Lung (tissue), 12 donors: ENCODE data around the gene NAPSA. TPM values are rescaled to one million over a fixed set of nuclear protein-coding genes. Genes with fewer than 3 reads are reported as not detected.

ENCODE experiments used
- ATAC-seq: fragments of 200-7000 bp; cut with Tn5 transposase; one replicate; pipeline ENCODE4 v1.9.1; 2020; ENCODE audit warnings: moderate number of reproducible peaks; ENCODE audit not compliant: insufficient read depth, low FRiP score
- DNase-seq, 3 donors: peaks; one replicate each; pipeline ENCODE4 v3.0.0-alpha.2; 2013 to 2017
- H3K27ac ChIP-seq, 2 donors: one replicate each; pipeline ENCODE4 v1.5.1; 2013; ENCODE audit warnings: mild to moderate bottlenecking in 2 of 2, moderate library complexity in 2 of 2, control low read depth in 1 of 2, inconsistent platforms in 1 of 2, low read depth in 1 of 2, low read length in 1 of 2
- H3K27me3 ChIP-seq, 3 donors: one replicate each; pipeline ENCODE4 v1.5.1; 2013; ENCODE audit warnings: low read length in 2 of 3; ENCODE audit not compliant: control insufficient read depth in 3 of 3, insufficient read depth in 3 of 3
- H3K36me3 ChIP-seq, 4 donors: one replicate each; pipeline ENCODE4 v1.5.1; 2013; ENCODE audit warnings: low read length in 4 of 4, mild to moderate bottlenecking in 1 of 4, moderate library complexity in 1 of 4; ENCODE audit not compliant: control insufficient read depth in 4 of 4, insufficient read depth in 4 of 4
- H3K4me1 ChIP-seq, 5 donors: one replicate each; pipeline ENCODE4 v1.5.1; 2013; ENCODE audit warnings: low read length in 5 of 5, mild to moderate bottlenecking in 2 of 5, moderate library complexity in 1 of 5; ENCODE audit not compliant: control insufficient read depth in 5 of 5, insufficient read depth in 5 of 5
- H3K4me3 ChIP-seq: one replicate; pipeline ENCODE4 v1.5.1; 2013; ENCODE audit warnings: mild to moderate bottlenecking, control low read depth, moderate library complexity
- H3K9ac ChIP-seq, 2 donors: one replicate each; pipeline ENCODE4 v1.5.1; 2013; ENCODE audit warnings: low read length in 2 of 2, control low read depth in 1 of 2; ENCODE audit not compliant: insufficient read depth in 1 of 2
- H3K9me3 ChIP-seq, 4 donors: one replicate each; pipeline ENCODE4 v1.5.1; 2013; ENCODE audit warnings: low read length in 3 of 4, mild to moderate bottlenecking in 1 of 4, moderate library complexity in 1 of 4; ENCODE audit not compliant: control insufficient read depth in 4 of 4, insufficient read depth in 3 of 4
- WGBS, 2 donors: extraction: QIAGEN DNeasy Blood & Tissue Kit; methylation state at CpG; one replicate each; pipeline ENCODE4 v1.1.7; 2013; 5-methylcytosine and 5-hydroxymethylcytosine counted together
- polyA plus RNA-seq, 2 donors: library from polyadenylated mRNA; stranded (reverse); fragments of 200-250 nt; gene quantifications; one replicate each; pipeline ENCODE4 v1.2.1, GENCODE V29; 2013
- total RNA-seq, 2 donors: library from RNA; depleted of rRNA in 1 of 2; stranded (reverse); fragments of >200 nt in 1 of 2; gene quantifications; one replicate each; pipeline ENCODE4 v1.2.1, GENCODE V29; 2014 to 2021
- TF ChIP-seq, protein P1 (sequence below): IDR thresholded peaks from 2 replicates; pipeline ENCODE4 v1.5.1; 2012; ENCODE audit warnings: mild to moderate bottlenecking; ENCODE audit errors: control extremely low read depth, extremely low read depth
- donor health status: control.
- donor health status: control.
- donor health status: Bipolar disorder and iron deficiency.
- donor health status: healthy.
- donor health status: DM: yes; HTN: yes; CAD: no.

The NAPSA gene
- total and polyA plus RNA-seq, 4 donors, result 655 to 2,584 (median 1,433) TPM

DNA sequence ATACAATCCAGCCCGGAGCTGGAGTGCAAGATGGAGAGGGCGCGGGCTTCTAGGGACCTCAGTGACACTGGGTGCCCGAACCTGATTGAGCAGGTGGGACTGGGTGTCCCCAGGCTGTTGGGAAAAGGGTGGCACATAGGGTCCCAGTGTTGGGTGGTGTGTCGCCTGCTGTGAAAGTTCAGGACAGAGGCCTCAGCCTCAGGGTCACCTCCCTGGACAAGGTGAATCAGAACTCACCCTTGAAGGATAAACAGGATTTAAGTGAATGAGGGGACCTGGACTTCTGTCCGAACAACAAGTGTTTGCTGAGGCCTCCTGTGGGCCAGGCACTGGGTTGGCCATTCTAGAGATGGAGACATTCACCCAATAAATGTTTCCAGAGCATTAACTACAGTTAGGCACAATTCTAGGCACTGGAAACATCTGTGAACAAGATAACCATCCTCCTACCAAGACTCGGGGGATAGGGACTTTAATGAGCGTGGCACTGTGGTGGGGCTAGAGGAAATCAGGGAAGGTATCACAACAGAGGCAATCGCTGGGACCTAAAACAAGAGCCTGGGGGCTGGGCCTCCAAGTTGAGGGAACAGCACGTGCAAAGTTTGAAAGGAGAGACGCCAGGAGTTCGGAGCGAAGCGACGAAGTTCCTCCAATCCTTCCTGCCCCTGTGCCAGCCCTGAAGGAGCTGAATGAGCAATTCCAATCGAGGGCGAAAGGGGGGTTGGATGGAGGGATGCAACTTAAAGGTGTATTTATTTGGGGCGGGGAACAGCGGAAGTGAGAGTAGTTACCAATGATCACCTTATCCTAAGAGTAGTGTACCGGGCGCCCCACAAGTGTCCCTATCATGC lies 17.8 kb upstream of the NAPSA start:
- peak in 1 of 3 donors; percentile 31 for DNase-seq
- Histone ChIP-seq H3K36me3 (peaks cover 10 to 47% (median 17%) of the 10 kb centered on the region in 4 donors), H3K9ac (no peak overlapping the region), H3K27ac (peak overlapping the region; percentile 67 to 84), H3K9me3 (no peaks in the 10 kb centered on the region), H3K4me1 (peaks cover 3 to 34% (median 9%) of the 10 kb centered on the region in 5 donors), H3K4me3 (no peak overlapping the region), H3K27me3 (no peaks in the 10 kb centered on the region)
- no peak for ATAC-seq
- WGBS, 2 donors, result 48 to 52% methylated on average over 21 of the region's 21 CpGs
- TF ChIP-seq, protein P1, sequence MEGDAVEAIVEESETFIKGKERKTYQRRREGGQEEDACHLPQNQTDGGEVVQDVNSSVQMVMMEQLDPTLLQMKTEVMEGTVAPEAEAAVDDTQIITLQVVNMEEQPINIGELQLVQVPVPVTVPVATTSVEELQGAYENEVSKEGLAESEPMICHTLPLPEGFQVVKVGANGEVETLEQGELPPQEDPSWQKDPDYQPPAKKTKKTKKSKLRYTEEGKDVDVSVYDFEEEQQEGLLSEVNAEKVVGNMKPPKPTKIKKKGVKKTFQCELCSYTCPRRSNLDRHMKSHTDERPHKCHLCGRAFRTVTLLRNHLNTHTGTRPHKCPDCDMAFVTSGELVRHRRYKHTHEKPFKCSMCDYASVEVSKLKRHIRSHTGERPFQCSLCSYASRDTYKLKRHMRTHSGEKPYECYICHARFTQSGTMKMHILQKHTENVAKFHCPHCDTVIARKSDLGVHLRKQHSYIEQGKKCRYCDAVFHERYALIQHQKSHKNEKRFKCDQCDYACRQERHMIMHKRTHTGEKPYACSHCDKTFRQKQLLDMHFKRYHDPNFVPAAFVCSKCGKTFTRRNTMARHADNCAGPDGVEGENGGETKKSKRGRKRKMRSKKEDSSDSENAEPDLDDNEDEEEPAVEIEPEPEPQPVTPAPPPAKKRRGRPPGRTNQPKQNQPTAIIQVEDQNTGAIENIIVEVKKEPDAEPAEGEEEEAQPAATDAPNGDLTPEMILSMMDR, result no peak

DNA sequence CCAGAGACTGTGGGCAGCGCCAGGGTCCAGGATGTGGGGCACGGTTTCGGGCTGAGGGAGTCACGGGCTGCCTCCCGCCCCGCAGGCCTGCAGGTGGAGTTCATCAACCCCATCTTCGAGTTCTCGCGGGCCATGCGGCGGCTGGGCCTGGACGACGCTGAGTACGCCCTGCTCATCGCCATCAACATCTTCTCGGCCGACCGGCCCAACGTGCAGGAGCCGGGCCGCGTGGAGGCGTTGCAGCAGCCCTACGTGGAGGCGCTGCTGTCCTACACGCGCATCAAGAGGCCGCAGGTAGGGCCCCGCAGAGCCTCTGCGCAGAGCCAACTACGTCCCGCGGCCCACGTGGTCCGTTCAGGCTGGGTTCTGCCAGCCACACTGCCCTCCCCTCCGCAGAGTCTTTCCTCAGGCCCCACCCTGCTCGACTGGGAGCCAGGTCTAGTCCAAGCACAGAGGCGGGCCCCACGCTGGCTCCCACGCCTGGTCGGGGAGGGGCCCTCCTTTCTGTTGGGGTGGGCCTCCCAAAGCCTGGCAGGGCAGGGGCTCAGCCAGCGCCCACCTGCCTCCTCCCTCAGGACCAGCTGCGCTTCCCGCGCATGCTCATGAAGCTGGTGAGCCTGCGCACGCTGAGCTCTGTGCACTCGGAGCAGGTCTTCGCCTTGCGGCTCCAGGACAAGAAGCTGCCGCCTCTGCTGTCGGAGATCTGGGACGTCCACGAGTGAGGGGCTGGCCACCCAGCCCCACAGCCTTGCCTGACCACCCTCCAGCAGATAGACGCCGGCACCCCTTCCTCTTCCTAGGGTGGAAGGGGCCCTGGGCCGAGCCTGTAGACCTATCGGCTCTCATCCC lies 16.7 kb upstream of the NAPSA start:
- no peaks in the 10 kb centered on the region for H3K9me3 ChIP-seq
- TF ChIP-seq, protein P1, result no peak
- H3K36me3 ChIP-seq, result peaks cover 10 to 54% (median 18%) of the 10 kb centered on the region in 4 donors
- 95% methylated on average over 56 to 58 of the region's 58 CpGs for WGBS, 2 donors
- no peak overlapping the region for H3K27ac ChIP-seq
- peaks cover 3 to 34% (median 9%) of the 10 kb centered on the region in 5 donors for H3K4me1 ChIP-seq
- H3K27me3 ChIP-seq, result no peaks in the 10 kb centered on the region
- H3K9ac ChIP-seq, result no peak overlapping the region
- ATAC-seq, result no peak
- H3K4me3 ChIP-seq, result no peak overlapping the region
- DNase-seq, result no peak

DNA sequence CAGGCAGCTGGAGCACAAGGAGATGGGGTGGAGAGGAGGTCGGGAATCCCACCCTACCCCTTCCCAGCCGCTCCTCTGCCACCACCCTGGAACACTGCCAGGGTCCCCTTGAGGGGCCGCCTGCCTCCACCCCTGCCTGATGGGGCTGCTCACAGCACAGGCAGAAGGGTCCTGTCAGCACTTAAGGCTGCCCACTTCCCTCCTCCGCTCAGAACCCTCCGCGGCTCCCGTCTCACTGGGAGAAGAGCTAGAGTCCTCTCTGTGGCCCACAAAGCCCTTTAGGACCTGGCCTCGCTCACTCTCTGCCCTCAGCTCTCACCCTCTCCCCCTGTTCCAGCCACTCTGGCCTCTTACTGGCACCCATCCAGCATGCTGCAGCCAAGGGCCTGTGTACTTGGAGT lies 15.3 kb upstream of the NAPSA start:
- peaks cover 10 to 50% (median 18%) of the 10 kb centered on the region in 4 donors for H3K36me3 ChIP-seq
- ATAC-seq (no peak), DNase-seq (peak; percentile 73 to 81 (median 77))
- peaks cover 3 to 32% (median 9%) of the 10 kb centered on the region in 5 donors for H3K4me1 ChIP-seq
- no peak overlapping the region for H3K9ac ChIP-seq
- no peak overlapping the region for H3K4me3 ChIP-seq
- no peak overlapping the region for H3K27ac ChIP-seq
- no peaks in the 10 kb centered on the region for H3K9me3 ChIP-seq
- WGBS, 2 donors, result 72 to 77% methylated on average over 8 of the region's 8 CpGs
- H3K27me3 ChIP-seq, result no peaks in the 10 kb centered on the region
- TF ChIP-seq, protein P1, result no peak
